Bronchial epithelial cell (primary cell): ENCODE measurements around the gene MYG1. TPM values are rescaled to one million over a fixed set of nuclear protein-coding genes. Genes with fewer than 3 reads are reported as not detected.

Experiments used
- DNase-seq: peaks from one replicate; pipeline ENCODE4 v3.0.0-alpha.2; 2010; ENCODE audit warnings: low read depth
- FAIRE-seq: peaks from 2 replicates; lab custom pipeline; 2011; peaks lifted over from hg19 to GRCh38; lab: Jason Lieb, UNC
- H3K27me3 ChIP-seq: 2 replicates; pipeline ENCODE4 v1.5.1; 2011; ENCODE audit warnings: low read length; ENCODE audit not compliant: control insufficient read depth, insufficient read depth
- H3K36me3 ChIP-seq: 2 replicates; pipeline ENCODE4 v1.5.1; 2011; ENCODE audit warnings: low read length; ENCODE audit not compliant: control insufficient read depth, insufficient read depth
- H3K4me3 ChIP-seq: 2 replicates; pipeline ENCODE4 v1.5.1; 2011; ENCODE audit warnings: mild to moderate bottlenecking, low read depth, low read length, control low read depth
- total RNA-seq: library from RNA; depleted of rRNA; stranded (reverse); fragments of >200 nt; gene quantifications from 2 replicates; pipeline ENCODE4 v1.2.1, GENCODE V29; 2014
- TF ChIP-seq, protein P1 (sequence below): IDR thresholded peaks from 2 replicates; pipeline ENCODE4 v1.5.1; 2011; ENCODE audit warnings: mild to moderate bottlenecking, moderate library complexity, low read length, control low read depth, inconsistent platforms; ENCODE audit not compliant: insufficient read depth, severe bottlenecking

Gene MYG1
- total RNA-seq, 1 donor from 2014 or later: 29.7 TPM

DNA sequence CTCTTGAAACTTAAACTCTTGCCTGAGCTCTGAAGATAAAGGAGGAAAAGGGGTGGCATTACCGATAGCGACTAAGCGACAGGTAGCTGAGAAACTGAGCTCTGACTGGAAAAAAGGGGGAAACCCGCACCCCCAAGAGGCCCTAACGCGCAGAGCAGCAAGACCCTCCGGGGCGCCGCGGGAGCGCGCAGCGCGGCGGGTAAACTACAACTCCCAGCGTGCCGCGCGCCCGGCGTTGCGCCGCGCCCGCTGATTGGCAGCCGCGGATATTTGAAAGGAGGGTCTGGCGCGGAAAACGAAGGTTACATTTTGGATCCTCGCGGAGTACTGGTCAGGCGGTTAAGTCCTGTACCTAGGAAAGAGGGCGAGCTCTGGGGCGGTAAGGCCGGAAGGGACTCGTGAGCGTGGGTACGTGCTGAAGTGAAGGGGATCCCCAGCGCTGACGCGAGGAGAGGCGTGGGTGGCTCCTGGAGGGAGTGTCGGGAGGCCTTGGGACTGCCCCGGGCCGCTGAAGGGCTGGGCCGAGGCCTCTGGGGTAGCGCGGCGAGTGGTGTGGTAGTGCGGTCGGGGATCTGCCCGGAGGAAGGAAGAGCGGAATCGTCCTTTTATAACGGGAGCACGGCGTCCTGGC is 31.4 kb upstream of the MYG1 start, which contains the start of gene ESPL1:
ESPL1 (plus strand) TSS at position 301 of the 631 bp plus-strand sequence. CDS start 468 bp downstream, outside the sequence.
- H3K27me3 ChIP-seq: no peaks in the 10 kb centered on the region
- TF ChIP-seq, protein P1, sequence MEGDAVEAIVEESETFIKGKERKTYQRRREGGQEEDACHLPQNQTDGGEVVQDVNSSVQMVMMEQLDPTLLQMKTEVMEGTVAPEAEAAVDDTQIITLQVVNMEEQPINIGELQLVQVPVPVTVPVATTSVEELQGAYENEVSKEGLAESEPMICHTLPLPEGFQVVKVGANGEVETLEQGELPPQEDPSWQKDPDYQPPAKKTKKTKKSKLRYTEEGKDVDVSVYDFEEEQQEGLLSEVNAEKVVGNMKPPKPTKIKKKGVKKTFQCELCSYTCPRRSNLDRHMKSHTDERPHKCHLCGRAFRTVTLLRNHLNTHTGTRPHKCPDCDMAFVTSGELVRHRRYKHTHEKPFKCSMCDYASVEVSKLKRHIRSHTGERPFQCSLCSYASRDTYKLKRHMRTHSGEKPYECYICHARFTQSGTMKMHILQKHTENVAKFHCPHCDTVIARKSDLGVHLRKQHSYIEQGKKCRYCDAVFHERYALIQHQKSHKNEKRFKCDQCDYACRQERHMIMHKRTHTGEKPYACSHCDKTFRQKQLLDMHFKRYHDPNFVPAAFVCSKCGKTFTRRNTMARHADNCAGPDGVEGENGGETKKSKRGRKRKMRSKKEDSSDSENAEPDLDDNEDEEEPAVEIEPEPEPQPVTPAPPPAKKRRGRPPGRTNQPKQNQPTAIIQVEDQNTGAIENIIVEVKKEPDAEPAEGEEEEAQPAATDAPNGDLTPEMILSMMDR: no peak
- no peaks in the 10 kb centered on the region for H3K36me3 ChIP-seq
- FAIRE-seq: no peak
- peak; percentile 66 for DNase-seq
- peak within 1 kb of the TSS; percentile 62 for H3K4me3 ChIP-seq

DNA sequence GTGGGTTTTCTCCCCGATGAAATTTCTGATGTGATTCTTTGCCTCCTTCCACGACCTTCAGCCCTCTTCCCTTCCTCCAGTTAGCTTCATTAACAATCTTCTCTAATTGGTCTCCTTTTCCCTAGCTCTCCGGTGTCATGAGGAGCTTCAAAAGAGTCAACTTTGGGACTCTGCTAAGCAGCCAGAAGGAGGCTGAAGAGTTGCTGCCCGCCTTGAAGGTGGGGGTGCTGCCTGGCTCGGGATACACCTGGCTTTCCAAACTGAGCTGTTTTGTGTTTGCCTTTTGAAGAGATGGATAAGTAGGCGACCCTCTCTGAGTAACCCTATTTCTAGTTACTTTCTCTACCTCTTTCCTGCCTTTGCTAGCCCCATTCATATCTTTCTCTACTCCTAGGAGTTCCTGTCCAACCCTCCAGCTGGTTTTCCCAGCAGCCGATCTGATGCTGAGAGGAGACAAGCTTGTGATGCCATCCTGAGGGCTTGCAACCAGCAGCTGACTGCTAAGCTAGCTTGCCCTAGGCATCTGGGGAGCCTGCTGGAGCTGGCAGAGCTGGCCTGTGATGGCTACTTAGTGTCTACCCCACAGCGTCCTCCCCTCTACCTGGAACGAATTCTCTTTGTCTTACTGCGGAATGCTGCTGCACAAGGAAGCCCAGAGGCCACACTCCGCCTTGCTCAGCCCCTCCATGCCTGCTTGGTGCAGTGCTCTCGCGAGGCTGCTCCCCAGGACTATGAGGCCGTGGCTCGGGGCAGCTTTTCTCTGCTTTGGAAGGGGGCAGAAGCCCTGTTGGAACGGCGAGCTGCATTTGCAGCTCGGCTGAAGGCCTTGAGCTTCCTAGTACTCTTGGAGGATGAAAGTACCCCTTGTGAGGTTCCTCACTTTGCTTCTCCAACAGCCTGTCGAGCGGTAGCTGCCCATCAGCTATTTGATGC is 30.6 kb upstream of the MYG1 start:
- Histone ChIP-seq H3K36me3 (no peaks in the 10 kb centered on the region), H3K4me3 (peak overlapping the region; percentile 62), H3K27me3 (no peaks in the 10 kb centered on the region)
- DNase-seq: no peak
- TF ChIP-seq, protein P1: no peak
- no peak for FAIRE-seq

DNA sequence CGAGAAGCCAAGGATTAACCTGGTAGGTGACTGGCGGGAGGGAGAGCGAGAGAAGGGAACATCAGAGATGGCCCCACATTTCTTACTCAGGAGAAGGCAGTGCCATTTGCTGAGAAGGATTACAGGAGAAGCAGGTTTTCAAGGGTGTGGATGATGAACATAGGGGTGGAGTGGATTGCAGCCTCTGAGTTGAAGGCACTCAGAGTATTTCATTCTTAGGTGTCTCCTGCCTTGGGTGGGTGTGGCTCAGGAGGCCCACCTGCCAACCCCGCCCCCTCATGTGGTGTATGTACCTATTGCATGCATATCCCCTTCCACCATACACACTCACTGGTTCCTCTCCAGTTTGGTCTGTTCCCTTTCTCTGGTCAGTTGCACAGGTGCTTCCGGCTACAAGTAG is 25.1 kb upstream of the MYG1 start:
- Histone ChIP-seq H3K36me3 (peaks cover 2% of the 10 kb centered on the region), H3K4me3 (no peak overlapping the region), H3K27me3 (no peaks in the 10 kb centered on the region)
- FAIRE-seq: peak; percentile 83
- TF ChIP-seq, protein P1: no peak
- DNase-seq: no peak

DNA sequence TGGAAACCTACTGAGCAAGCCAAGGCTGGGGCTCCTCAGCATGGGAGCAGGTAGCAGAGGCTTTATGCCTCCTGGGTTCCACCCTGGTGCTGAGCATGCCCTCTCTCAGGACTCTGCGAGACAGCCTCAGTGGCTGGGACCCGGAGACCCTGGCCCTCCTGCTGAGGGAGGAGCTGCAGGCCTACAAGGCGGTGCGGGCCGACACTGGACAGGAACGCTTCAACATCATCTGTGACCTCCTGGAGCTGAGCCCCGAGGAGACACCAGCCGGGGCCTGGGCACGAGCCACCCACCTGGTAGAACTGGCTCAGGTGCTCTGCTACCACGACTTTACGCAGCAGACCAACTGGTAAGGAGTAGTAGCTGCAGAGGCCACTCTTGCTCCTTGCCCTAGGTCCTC is 23.0 kb upstream of the MYG1 start:
- no peak for FAIRE-seq
- no peaks in the 10 kb centered on the region for H3K27me3 ChIP-seq
- TF ChIP-seq, protein P1: no peak
- peaks cover 2% of the 10 kb centered on the region for H3K36me3 ChIP-seq
- no peak for DNase-seq
- no peak overlapping the region for H3K4me3 ChIP-seq

DNA sequence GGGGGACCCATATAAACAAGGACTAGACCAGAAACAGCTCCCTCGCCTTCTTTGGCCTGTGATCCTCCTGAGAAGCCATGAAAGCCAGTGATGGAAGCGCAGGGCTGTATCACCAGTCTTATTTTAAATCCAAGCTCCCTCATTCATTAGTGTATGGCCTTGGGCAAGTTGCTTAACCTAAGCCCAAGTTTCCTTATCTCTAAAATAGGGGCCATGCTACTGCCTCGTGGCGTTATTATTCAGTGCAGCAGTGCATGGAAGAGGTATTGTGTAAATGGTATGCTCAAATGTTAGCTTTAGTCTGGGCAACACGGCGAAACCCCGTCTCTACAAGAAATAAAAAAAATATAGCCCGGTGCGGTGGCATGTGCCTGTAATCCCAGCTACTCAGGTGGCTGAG is 21.5 kb upstream of the MYG1 start:
- H3K36me3 ChIP-seq: peaks cover 2% of the 10 kb centered on the region
- DNase-seq (no peak), FAIRE-seq (no peak)
- H3K4me3 ChIP-seq: no peak overlapping the region
- H3K27me3 ChIP-seq: no peaks in the 10 kb centered on the region
- TF ChIP-seq, protein P1: no peak
